ENCODE measurements around the gene KMT2E. TPM values are rescaled to one million over a fixed set of nuclear protein-coding genes. Genes with fewer than 3 reads are reported as not detected.

The KMT2E gene
- total RNA-seq, 2 experiments from 2014 or later = 295 to 296 TPM

DNA sequence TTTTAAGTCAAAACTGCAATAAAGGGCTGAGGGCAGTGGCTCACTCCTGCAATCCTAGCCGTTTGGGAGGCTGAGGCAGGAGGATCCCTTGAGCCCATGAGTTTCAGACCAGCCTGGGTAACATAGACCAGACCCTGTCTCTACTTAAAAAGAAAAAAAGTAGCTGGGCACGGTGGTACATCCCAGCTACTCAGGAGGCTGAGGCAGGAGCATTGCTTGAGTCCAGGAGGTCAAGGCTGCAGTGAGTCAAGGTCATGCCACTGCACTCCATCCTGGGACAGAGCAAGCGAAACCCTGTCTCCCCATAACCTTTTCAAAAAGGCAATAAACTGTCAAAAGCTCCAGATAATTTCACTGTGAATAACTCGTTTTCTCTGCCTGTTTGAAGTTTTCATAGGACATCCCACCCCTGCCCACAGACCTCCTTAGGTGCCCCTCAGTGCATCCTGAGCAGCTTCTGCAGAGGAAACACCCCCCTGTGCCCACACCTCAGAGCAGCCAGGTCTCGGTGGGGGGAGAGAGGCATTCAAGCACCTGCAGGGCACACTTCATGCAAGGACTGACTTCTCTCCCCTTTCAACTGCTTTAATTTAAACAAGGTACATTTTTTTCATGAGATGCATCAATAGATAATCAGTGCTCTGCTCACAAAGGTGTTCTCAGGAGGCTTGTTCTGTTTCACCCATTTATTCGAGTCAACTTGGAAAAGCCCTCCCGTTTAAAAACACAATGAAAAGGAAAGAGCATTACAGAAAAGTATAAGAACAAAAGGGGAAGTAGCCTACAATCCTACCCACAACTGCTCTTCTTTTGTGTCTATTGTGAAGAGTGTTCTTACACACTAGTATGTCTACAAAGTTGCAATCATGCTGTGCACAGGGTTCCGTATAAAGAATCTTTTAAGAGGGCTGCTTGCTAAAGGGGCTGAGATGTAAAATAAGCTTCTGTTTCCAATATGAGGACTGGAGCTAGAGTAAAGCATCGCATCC is 104.9 kb downstream of the KMT2E start:
- DNase-seq (no peak), ATAC-seq (ENCODE audit: poor library complexity) (no peak)
- Histone ChIP-seq H3K4me3 (ENCODE audit: low read length) (no peak overlapping the region), H3K27me3 (ENCODE audit: control insufficient read depth in 1 of 2, insufficient read depth in 2 of 2, low read length in 2 of 2) (no peaks in the 10 kb centered on the region), H3K9me3 (ENCODE audit: control insufficient read depth in 1 of 2, insufficient read depth in 1 of 2, low read length in 2 of 2) (no peaks in the 10 kb centered on the region), H3K36me3 (ENCODE audit: insufficient read depth, low read length) (peaks cover 56% of the 10 kb centered on the region), H3K4me1 (ENCODE audit: insufficient read depth, low read length) (peaks cover 4% of the 10 kb centered on the region), H3K27ac (ENCODE audit: low read depth in 1 of 2, low read length in 2 of 2) (peak overlapping the region in 1 of 2 donors; percentile 30)
- H3K27me3 Mint-ChIP-seq = no peaks in the 10 kb centered on the region
- intact Hi-C loops (cut with DNase I, micrococcal nuclease) = no loop called here
- CTCF ChIA-PET = interaction anchor here (0.6 to 1.1 kb wide), 2 partner anchors 10 to 174 kb away, joined by 3 read pairs; no protein-coding TSS in a partner anchor
- H3K9me3 Mint-ChIP-seq = no peaks in the 10 kb centered on the region
- H3K36me3 Mint-ChIP-seq (ENCODE audit: low read depth) = peaks cover 93% of the 10 kb centered on the region
- POLR2A ChIA-PET = interaction anchor here (1.0 to 1.6 kb wide), 2 partner anchors 13 to 102 kb away, joined by 4 read pairs; no protein-coding TSS in a partner anchor
- H3K4me3 Mint-ChIP-seq = no peak overlapping the region
- TF ChIP-seq, protein P1, sequence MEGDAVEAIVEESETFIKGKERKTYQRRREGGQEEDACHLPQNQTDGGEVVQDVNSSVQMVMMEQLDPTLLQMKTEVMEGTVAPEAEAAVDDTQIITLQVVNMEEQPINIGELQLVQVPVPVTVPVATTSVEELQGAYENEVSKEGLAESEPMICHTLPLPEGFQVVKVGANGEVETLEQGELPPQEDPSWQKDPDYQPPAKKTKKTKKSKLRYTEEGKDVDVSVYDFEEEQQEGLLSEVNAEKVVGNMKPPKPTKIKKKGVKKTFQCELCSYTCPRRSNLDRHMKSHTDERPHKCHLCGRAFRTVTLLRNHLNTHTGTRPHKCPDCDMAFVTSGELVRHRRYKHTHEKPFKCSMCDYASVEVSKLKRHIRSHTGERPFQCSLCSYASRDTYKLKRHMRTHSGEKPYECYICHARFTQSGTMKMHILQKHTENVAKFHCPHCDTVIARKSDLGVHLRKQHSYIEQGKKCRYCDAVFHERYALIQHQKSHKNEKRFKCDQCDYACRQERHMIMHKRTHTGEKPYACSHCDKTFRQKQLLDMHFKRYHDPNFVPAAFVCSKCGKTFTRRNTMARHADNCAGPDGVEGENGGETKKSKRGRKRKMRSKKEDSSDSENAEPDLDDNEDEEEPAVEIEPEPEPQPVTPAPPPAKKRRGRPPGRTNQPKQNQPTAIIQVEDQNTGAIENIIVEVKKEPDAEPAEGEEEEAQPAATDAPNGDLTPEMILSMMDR (IDR thresholded peaks at IDR 0.05) = no peak
- H3K27ac Mint-ChIP-seq = peak overlapping the region; percentile 78
- H3K4me1 Mint-ChIP-seq (ENCODE audit: low read depth) = peaks cover 37% of the 10 kb centered on the region

GRCh38 chr7:105122619-105123018 is 108.6 kb downstream of the KMT2E start:
- ChIA-PET POLR2A (interaction anchor here (0.9 to 1.6 kb wide), 4 partner anchors 10 to 110 kb away, joined by 3 to 5 read pairs (median 3); no protein-coding TSS in a partner anchor), CTCF (interaction anchor here (0.7 kb wide), 1 partner anchor 67 kb away, joined by 3 read pairs; no protein-coding TSS in a partner anchor)
- Histone ChIP-seq H3K9me3 (ENCODE audit: control insufficient read depth in 1 of 2, insufficient read depth in 1 of 2, low read length in 2 of 2) (no peaks in the 10 kb centered on the region), H3K4me3 (ENCODE audit: low read length) (no peak overlapping the region), H3K27me3 (ENCODE audit: control insufficient read depth in 1 of 2, insufficient read depth in 2 of 2, low read length in 2 of 2) (no peaks in the 10 kb centered on the region), H3K27ac (ENCODE audit: low read depth in 1 of 2, low read length in 2 of 2) (no peak overlapping the region), H3K4me1 (ENCODE audit: insufficient read depth, low read length) (peaks cover 4% of the 10 kb centered on the region), H3K36me3 (ENCODE audit: insufficient read depth, low read length) (peaks cover 49% of the 10 kb centered on the region)
- Mint-ChIP-seq H3K27me3 (no peaks in the 10 kb centered on the region), H3K9me3 (no peaks in the 10 kb centered on the region), H3K27ac (peak overlapping the region; percentile 12), H3K4me1 (ENCODE audit: low read depth) (peaks cover 42% of the 10 kb centered on the region), H3K4me3 (no peak overlapping the region), H3K36me3 (ENCODE audit: low read depth) (peaks cover 91% of the 10 kb centered on the region)
- intact Hi-C loops (cut with DNase I, micrococcal nuclease) = no loop called here
- no peak for DNase-seq
- no peak for ATAC-seq (ENCODE audit: poor library complexity)
- TF ChIP-seq, protein P1 (IDR thresholded peaks at IDR 0.05) = no peak

DNA sequence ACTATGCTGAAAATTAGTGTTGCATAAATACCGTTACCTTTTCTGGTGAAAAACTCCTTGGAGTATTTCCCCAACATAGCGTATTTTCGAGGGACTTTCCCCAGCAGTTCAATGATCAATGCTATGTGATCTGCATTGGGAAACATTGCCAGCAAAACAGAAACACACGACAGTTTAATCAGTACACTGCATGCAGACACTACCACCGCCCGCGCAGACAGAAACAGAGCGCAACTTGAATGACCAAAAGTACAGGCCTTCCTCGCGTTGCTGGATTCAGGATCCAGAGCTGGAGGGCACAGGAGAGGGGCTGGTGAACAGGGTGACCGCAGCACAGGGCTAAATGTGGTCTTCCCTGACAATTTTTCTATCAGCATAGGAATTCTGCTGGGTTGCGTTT is 111.7 kb downstream of the KMT2E start:
- H3K9me3 Mint-ChIP-seq = no peaks in the 10 kb centered on the region
- Histone ChIP-seq H3K9me3 (ENCODE audit: control insufficient read depth in 1 of 2, insufficient read depth in 1 of 2, low read length in 2 of 2) (no peaks in the 10 kb centered on the region), H3K36me3 (ENCODE audit: insufficient read depth, low read length) (peaks cover 51% of the 10 kb centered on the region), H3K27me3 (ENCODE audit: control insufficient read depth in 1 of 2, insufficient read depth in 2 of 2, low read length in 2 of 2) (no peaks in the 10 kb centered on the region), H3K27ac (ENCODE audit: low read depth in 1 of 2, low read length in 2 of 2) (no peak overlapping the region), H3K4me3 (ENCODE audit: low read length) (no peak overlapping the region), H3K4me1 (ENCODE audit: insufficient read depth, low read length) (no peaks in the 10 kb centered on the region)
- no peak overlapping the region for H3K4me3 Mint-ChIP-seq
- H3K4me1 Mint-ChIP-seq (ENCODE audit: low read depth) = peaks cover 25% of the 10 kb centered on the region
- POLR2A ChIA-PET = no interaction called here
- CTCF ChIA-PET = no interaction called here
- H3K27me3 Mint-ChIP-seq = no peaks in the 10 kb centered on the region
- ATAC-seq (ENCODE audit: poor library complexity) (no peak), DNase-seq (no peak)
- no peak overlapping the region for H3K27ac Mint-ChIP-seq
- H3K36me3 Mint-ChIP-seq (ENCODE audit: low read depth) = peaks cover 87% of the 10 kb centered on the region
- intact Hi-C loops (cut with DNase I, micrococcal nuclease) = no loop called here
- TF ChIP-seq, protein P1 (IDR thresholded peaks at IDR 0.05) = no peak
